ENCODE measurements around the gene IRF2.

The IRF2 gene

GRCh38 chr4:184368290-184368689, 106.1 kb downstream of the IRF2 start:
- DNase-seq (ENCODE audit: low spot score): no peak

DNA sequence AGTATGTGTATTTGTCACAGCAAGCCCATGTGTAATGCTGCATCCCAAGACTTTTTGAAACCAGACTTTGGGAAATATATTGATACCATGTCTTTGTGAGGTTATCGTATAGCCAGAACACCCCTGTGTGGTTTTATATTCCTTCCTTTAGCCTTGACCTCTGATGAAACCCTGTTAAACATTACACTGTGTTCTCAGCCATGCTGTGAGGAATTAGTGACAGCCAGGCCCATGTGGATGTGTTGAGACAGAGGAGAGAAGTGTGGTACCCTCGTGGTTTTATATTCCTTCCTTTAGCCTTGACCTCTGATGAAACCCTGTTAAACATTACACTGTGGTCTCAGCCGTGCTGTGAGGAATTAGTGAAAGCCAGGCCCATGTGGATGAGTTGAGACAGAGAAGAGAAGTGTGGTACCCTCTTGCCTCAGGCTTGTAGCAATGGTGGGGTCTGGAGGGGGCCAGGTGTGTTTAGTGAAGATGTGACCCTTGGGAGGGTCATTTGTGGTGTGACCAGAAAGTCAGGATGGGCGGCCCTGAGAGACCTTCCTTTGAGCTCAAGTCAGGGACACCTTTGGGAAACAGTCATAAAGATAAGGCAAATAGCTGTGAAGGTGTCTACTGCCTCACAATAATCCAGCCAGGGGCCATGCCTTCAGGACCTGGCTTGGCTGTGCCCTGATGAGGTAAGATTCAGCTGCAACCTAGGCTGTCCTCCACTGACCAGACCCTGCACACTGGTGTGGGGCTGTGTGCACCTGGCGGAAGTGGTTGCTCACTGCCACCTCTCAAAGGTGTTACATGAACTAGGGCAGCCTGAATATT, 110.0 kb downstream of the IRF2 start:
- no peak for DNase-seq (ENCODE audit: low spot score)

DNA sequence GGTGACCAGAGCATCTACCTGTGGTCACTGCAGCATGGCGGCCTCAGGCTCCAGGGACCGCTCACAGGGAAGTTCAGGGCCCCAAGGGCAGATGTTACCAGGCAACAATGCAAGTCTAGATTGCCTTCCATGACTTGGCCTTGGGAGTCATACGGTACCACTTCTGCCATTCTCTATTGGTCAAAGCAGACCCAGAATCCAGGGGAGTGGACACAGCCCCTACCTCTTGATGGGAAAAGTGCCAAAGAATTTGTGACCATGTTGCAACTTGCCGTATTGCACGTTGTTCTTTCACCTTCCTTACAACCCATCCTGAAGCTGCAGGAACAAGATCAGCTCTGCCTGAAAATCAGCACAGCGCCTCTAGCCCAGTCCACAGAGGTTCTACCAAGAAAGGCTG, 111.1 kb downstream of the IRF2 start:
- no peak for DNase-seq (ENCODE audit: low spot score)

DNA sequence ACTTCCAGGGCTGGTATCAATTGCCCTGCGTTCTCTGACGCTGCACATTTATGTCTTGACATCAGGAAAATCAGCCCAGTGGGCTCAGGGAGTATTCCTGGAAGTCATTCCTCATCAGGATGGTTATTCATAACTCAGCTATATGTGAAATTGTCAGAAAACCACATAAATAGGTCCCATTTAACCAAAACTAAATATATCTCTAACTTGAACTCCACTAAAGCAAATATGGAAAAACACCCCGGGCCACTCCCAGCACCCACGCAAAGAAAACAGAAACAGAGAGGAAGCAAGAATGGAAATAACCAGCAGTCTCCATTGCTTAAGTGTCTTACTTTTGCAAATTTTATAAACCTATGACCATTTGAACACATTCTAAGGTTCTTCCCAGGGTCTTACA, 112.0 kb downstream of the IRF2 start:
- DNase-seq (ENCODE audit: low spot score): no peak

- no peak for DNase-seq (ENCODE audit: low spot score)
Observed at GRCh38 chr4:184361443-184361842, 112.9 kb downstream of the IRF2 start.

DNA sequence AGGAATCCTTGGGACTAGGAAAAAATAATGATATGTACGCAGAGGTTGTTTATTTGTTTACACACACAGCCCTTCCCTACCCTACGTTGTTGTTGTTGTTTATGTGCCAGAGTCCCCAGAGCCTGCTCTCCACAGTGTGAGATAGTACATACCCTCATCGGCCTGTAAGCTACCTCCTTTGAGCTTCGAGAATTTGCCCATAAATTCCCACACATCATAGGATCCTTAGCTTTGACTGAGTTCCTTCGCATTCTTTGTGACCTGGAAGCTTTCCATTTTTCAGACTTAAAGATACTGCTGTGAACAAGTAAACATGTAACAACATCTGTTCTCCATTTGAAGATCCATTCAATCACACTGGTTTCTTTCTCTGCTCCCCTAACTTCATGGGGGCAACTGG, 114.5 kb downstream of the IRF2 start:
- DNase-seq (ENCODE audit: low spot score): no peak

DNA sequence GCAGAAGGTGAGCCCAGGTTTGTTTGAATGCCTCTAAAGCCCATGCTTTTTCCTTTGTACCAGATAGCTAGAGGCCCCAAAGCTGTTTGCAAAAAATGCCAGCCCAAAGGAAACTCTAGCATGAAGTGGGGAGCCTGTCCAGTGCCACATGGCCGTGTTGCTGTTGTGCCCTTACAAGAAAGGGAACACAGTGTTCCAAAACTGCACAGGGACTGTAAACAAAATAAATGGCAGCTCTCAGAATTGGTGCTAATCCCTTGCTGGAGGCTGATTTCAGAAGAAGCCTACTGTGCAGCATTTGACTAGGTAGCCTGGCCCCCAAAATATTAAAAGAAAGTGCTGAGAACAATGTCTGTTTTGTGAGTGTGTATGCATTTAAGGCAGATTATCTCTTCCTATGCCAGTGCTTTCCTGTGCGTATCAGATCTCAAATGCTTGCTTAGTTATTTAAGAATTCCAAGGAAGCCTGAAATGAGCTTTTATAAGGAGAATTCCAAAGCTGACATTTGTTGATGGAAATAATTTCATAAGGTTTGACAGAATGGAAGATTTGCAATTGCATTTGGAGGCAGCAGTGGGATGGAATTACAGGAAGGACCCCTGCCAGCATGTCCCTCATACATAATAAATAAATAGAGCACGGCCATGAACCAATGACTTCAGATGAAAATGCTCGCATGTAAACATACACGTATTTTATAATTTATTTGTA, 115.7 kb downstream of the IRF2 start:
- no peak for DNase-seq (ENCODE audit: low spot score)

GRCh38 chr4:184357772-184358171, 116.6 kb downstream of the IRF2 start:
- DNase-seq (ENCODE audit: low spot score): no peak

- DNase-seq (ENCODE audit: low spot score): no peak
Observed at GRCh38 chr4:184357165-184357564, 117.2 kb downstream of the IRF2 start.

DNA sequence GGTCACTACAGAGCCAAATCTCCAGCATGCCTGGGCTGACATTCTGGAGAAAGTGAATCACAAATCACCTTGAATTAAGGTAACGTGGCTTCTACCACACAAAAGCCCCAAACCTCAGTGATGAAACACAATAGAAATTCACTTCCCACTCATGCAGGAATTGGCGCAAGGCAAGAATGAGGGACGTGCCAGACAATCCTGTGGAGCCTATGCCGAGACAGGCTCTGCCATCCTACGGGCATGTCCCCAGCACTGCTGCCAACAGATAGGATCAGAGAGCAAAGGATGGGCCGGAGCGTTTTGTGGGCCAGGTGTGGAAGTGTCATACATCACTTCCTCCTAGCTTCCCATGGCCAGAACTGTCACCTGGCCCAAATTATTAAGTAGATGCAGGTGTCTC, 118.0 kb downstream of the IRF2 start:
- no peak for DNase-seq (ENCODE audit: low spot score)

DNA sequence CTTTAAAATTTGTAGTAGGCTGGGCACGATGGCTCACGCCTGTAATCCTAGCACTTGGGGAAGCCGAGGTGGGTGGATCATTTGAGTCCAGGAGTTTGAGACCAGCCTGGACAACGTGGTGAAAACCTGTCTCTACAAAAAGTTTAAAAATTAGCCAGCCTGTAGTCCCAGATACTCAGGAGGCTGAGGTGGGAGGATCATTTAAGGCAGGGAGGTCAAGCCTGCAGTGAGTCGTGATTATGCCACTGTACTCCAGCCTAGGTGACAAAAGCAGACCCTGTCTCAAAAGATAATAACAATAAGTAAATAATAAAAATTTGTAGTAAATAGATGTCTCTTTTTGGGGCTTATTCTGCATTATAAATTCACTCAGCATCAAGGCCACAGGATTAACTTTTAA, 118.5 kb downstream of the IRF2 start:
- DNase-seq (ENCODE audit: low spot score): no peak

DNA sequence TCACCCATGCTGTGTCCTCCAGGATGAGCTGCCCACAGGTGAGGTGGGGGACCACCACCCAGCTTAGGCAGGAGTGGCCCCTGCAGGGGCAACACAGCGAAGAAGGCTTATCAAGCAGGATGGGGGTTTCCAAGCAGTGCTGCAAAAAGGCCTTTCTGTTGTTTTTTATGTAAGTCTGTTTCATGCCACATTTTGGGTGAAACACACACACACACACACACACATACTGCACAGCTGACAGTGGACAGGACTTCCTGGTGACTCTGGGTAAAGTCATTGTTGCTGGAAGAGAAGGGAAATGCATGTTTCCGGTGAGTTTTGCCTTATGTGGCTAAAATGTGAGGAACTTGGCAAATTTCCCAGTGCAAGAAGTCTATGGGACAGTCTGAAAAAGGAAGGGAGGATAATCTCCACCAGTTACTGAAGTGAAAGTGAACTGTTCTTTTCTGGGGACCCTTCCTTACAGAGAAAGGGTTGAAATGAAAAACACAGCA, 119.2 kb downstream of the IRF2 start:
- peak; percentile 57 for DNase-seq (ENCODE audit: low spot score)

DNA sequence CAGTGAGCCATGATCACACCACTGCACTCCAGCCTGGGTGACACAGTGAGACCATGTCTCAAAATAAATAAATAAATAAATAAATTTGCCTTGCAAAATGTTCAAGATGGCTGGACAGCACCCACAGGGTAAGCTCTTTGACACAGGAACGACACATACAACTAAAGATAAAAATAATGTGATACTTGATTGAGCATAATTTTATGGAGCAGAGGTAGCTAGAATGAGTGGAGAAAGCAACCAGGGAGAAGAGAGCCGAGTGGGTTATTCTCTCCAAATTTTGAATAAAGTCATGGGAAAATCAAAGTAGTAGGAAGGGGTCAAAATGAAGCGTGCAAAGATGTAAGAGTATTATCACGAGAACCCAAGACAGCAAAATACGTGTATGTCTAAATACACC, 121.5 kb downstream of the IRF2 start:
- no peak for DNase-seq (ENCODE audit: low spot score)

DNA sequence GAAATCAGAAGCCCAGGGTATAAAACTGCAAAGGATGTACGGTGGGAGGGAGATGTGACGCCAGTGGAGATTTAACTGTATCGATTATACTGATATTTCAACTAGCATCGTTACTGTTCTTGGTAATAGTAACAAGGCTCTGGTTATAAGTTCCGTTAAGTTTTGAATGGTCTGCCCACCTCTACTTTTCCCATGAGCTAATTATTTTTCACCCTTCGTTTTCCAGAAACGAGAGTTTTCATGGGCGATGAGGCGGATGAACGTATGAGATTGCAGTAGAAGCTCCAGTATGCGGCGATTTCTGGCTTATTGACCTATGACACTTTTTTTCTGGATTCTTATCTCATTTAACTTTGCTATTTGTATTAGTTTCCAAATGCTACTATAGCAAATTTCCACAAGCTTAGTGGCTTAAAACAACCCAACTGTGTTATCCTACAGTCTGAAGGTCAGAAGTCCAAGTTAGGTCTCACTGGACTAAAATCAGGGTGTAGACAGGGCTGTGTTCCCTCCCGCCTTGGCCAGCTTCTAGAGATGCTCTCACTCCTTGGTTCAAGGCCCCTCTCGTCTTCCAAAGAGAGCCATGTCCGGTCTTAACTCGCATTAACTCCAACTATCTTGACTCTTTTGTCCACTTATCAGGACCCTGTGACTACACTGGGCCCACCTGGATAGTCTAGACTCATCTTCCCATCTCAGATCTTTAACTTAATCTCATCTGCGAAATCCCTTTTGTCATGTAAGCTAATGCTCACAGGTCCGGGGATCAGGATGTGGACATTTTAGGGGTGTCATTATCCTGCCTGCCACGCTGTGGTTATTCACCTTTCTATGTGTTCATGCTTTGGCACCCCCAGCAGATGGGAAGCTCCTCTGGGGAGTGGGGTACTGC, 122.5 kb downstream of the IRF2 start:
- DNase-seq (ENCODE audit: low spot score): no peak

DNA sequence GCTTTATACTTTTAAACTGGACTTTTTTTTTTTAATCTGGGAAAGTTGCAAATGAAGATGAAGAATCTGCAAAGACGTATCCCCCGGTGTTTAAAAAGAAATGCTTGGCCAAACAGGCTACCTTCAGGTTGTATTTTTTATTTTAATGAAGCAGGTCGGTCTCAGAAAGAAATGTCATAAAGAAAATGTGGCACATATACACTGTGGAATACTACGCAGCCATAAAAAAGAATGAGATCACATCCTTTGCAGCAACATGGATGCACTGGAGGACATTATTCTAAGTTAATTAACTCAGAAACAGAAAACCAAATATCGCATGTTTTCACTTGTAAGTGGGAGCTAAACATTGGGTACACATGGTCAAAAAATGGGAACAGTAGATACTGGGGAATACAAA, 123.4 kb downstream of the IRF2 start:
- no peak for DNase-seq (ENCODE audit: low spot score)

DNA sequence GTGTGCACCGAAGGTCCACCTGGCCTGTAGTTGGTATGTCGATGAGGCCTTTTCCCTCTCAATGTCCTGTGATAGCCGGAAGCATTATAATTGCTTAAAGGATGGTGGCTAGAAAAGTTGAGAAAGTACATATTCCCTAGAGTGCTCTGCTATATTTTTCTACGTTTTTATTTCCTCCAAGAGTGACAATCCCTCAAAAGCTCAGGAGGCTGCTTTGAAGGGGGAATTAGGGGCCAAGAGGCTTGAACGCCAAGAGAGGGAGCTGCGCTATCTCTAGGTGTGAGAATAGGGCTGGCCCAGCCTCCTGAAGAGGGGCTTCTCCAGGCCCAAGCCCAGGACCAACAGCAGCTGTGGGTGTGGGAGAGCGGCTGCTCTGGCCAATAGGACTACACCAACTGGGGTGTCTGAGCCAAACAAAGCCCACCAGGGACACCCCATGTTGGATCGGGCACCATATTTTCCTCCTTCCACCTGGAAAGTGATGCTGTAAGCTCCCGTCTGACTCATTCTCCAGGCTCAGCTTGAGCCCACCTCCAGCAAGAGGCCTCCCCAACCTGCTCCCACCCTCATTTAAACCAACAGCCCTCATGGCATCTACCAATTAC, 124.0 kb downstream of the IRF2 start:
- DNase-seq (ENCODE audit: low spot score): no peak

- no peak for DNase-seq (ENCODE audit: low spot score)
Observed at GRCh38 chr4:184349283-184350039, 124.9 kb downstream of the IRF2 start.

DNA sequence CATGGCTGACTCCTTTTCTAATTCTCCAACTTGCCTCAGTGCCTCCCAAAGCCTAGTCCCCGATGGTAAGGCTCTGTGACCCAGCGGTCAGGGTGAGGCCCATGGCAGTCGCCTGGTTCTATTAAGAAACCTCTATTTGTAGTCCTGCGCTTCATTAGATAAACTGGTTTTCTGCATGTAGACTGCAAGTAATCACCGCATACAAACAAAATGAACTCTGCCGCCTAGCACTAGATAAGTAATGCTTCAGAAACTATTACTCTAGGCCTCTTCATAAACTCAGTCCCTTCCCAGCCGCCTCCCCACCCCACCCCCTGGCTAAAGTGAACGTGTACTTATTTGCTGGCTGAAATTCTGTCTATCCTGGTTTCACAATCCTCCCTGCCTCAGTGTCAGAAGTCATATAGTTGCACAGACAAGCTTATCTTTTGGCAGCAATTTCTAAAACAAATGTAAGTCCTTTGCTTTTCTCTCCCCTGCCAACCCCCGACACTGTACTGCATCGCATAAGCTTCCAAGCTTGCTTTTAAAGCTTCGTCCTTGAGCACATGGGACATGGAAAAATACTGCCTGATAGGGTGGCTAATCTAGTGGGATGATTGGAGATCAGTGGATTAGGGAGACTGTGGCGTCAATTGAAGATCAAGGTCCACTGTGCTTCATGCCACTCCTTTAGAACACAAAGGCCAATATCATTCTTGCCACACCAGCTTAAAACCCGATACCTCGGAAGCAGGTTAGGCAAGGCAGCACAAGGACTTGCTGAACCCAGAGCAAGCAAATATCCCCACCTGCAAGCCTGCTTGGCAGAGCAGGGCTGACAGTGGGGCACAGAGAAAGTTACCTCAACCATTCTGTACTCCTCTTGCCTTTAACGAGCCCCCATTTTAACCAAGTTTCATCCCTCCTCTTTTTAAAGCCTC, 125.8 kb downstream of the IRF2 start:
- no peak for DNase-seq (ENCODE audit: low spot score)

GRCh38 chr4:184347251-184348239, 126.8 kb downstream of the IRF2 start:
- no peak for DNase-seq (ENCODE audit: low spot score)
